BJ (cell line): Measurements from ENCODE around the gene MEGF6. TPM values are rescaled to one million over a fixed set of nuclear protein-coding genes. Genes with fewer than 3 reads are reported as not detected.

Experiments
- CTCF ChIA-PET: fragments of 350-600 bp; formaldehyde crosslinking; extraction: SDS; loops from one replicate; lab custom pipeline; 2021; ENCODE audit warnings: antibody characterized with exemption, inconsistent platforms; lab: Yijun Ruan, JAX
- POLR2A ChIA-PET: fragments of 300-600 bp; sonication (Branson Sonifier 250); formaldehyde crosslinking; extraction: SDS; loops from one replicate; lab custom pipeline; 2021; ENCODE audit warnings: antibody characterized with exemption; lab: Charles Lee
- DNase-seq: peaks from one replicate; pipeline ENCODE4 v3.0.0-alpha.2; 2011; ENCODE audit warnings: low read depth
- H3K27me3 ChIP-seq: 2 replicates; pipeline ENCODE4 v1.6.0; 2011; ENCODE audit warnings: low read length; ENCODE audit not compliant: control insufficient read depth, insufficient read depth
- H3K36me3 ChIP-seq: 2 replicates; pipeline ENCODE4 v1.5.1; 2011; ENCODE audit warnings: low read length; ENCODE audit not compliant: control insufficient read depth, insufficient read depth
- H3K4me3 ChIP-seq: 2 replicates; pipeline ENCODE4 v1.5.1; 2011; ENCODE audit warnings: low read depth, mild to moderate bottlenecking, control low read depth, low read length
- polyA plus RNA-seq: library from polyadenylated mRNA; depleted of rRNA; stranded (reverse); fragments of >200 nt; gene quantifications from 2 replicates; pipeline ENCODE4 v1.2.3, GENCODE V29; 2011
- TF ChIP-seq, protein P1 (sequence below): IDR thresholded peaks from 2 replicates; pipeline ENCODE4 v1.5.1; 2011; ENCODE audit warnings: low read depth, mild to moderate bottlenecking, control low read depth, inconsistent platforms, low read length, moderate library complexity; ENCODE audit not compliant: insufficient read depth

Gene MEGF6
- polyA plus RNA-seq, 1 experiment: 77.4 TPM

DNA sequence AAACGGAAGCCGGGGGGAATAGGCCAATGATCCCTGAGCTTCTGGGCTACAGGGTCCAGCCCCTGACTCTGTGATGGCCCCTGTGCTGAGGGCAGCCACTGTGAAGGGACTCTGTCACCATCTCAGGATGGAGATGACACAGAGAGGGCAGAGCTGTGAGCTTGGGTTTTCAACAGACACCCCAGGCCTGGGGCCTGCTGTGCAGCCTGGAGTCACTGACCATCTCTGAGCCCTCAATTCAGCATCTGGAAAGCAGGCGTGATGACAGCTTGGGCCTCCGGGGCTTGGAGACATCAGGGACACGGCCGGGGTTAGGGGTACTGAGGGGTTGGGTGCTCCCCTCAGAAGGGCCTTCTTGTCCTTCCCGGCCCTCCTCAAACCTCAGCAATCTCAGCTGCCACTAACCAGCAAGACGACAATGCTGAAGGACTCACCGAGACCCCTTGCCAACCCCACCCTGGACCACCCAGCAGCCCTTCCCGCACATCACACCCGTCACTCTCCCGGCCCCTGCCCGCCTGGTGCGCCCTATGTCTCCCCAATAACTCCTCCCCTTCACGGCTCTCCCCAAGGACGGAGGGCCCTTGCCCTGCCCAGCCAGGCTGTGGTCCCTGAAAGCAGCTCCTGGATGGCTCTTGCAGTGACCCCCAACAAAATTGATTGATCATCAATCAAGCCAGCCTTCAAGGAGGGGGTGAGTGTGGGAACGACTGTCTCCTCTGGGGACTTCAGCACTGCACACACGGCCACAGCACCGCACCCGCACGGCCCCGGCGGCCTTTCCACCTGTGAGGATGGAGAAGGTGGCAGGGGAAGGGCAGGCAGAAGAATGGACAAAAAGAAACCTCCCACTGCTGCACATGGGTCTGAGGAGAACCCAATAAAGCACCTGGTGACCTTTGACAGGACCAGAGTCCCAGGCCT lies 4.3 kb downstream of the MEGF6 start:
- Histone ChIP-seq H3K4me3 (no peak overlapping the region), H3K27me3 (peaks cover 11% of the 10 kb centered on the region), H3K36me3 (no peaks in the 10 kb centered on the region)
- ChIA-PET CTCF (interaction anchor here (0.8 to 4.2 kb wide), 4 partner anchors 12 to 154 kb away, joined by 3 to 17 read pairs (median 6); no protein-coding TSS in a partner anchor), POLR2A (interaction anchor here (0.6 kb wide), 1 partner anchor 19 kb away, joined by 22 read pairs; no protein-coding TSS in a partner anchor)
- TF ChIP-seq, protein P1, sequence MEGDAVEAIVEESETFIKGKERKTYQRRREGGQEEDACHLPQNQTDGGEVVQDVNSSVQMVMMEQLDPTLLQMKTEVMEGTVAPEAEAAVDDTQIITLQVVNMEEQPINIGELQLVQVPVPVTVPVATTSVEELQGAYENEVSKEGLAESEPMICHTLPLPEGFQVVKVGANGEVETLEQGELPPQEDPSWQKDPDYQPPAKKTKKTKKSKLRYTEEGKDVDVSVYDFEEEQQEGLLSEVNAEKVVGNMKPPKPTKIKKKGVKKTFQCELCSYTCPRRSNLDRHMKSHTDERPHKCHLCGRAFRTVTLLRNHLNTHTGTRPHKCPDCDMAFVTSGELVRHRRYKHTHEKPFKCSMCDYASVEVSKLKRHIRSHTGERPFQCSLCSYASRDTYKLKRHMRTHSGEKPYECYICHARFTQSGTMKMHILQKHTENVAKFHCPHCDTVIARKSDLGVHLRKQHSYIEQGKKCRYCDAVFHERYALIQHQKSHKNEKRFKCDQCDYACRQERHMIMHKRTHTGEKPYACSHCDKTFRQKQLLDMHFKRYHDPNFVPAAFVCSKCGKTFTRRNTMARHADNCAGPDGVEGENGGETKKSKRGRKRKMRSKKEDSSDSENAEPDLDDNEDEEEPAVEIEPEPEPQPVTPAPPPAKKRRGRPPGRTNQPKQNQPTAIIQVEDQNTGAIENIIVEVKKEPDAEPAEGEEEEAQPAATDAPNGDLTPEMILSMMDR: no peak
- no peak for DNase-seq

DNA sequence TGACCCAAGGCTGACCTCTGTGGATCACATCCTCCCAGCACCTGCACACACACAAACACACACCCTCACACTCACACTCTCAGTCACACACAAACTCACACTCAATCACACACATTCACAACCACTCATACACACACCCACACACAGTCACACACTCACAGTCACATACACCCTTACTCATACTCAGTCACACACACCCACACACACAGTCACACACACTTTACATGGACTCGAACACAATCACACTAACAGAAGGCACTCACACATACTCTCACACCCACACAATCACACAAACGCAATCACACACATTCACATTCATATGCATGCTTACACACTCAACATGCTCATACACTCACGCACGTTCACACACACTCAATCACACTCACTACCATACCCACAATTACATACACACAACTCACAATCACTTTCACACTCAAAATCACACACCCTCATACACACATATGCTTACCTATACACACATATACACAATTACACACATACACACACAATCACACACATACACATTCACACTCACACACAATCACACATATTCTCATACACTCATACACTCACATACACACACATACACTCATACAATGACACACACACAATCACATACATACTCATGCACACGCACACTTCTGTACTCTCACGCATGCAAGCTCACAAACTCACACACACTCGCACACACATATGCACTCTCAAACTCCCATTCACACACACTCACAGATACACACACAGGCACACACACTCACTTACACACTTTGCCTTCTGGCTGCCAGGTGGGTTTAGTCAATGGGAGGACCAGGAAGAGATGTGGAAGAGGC lies 6.1 kb downstream of the MEGF6 start:
- TF ChIP-seq, protein P1: no peak
- Histone ChIP-seq H3K27me3 (peaks cover 8% of the 10 kb centered on the region), H3K4me3 (no peak overlapping the region), H3K36me3 (no peaks in the 10 kb centered on the region)
- ChIA-PET CTCF (no interaction called here), POLR2A (no interaction called here)
- DNase-seq: no peak

GRCh38 chr1:3604468-3604974 lies 6.8 kb downstream of the MEGF6 start:
- TF ChIP-seq, protein P1: no peak
- no peak for DNase-seq
- ChIA-PET CTCF (interaction anchor here (1.0 kb wide), 1 partner anchor 40 kb away, joined by 3 read pairs; no protein-coding TSS in a partner anchor), POLR2A (no interaction called here)
- Histone ChIP-seq H3K4me3 (no peak overlapping the region), H3K36me3 (no peaks in the 10 kb centered on the region), H3K27me3 (peaks cover 4% of the 10 kb centered on the region)

- CTCF ChIA-PET: interaction anchor here (1.0 kb wide), 1 partner anchor 39 kb away, joined by 3 read pairs; no protein-coding TSS in a partner anchor
- Histone ChIP-seq H3K27me3 (peaks cover 1% of the 10 kb centered on the region; the same call in 1 of the 2 replicates), H3K36me3 (no peaks in the 10 kb centered on the region), H3K4me3 (no peak overlapping the region)
- TF ChIP-seq, protein P1: no peak
- no peak for DNase-seq
- POLR2A ChIA-PET: no interaction called here
Measured at GRCh38 chr1:3603571-3604467, 7.5 kb downstream of the MEGF6 start.
